Neural cell (in vitro differentiated cells): Measurements from ENCODE around the gene UBE2I.

Experiments
- EP300 ChIP-seq: fragments of 450-650 bp; conservative IDR thresholded peaks from 2 replicates; pipeline ENCODE4 v1.6.1; 2014; ENCODE audit warnings: antibody characterized with exemption, mild to moderate bottlenecking, moderate library complexity; ENCODE audit not compliant: poor library complexity, severe bottlenecking
- TF ChIP-seq, protein P1 (sequence below): fragments of 450-650 bp; IDR thresholded peaks from 2 replicates; pipeline ENCODE4 v1.5.1; 2014; ENCODE audit warnings: antibody characterized with exemption, mild to moderate bottlenecking, moderate library complexity; ENCODE audit not compliant: poor library complexity, severe bottlenecking

- no peak for TF ChIP-seq EP300
- TF ChIP-seq, protein P1, sequence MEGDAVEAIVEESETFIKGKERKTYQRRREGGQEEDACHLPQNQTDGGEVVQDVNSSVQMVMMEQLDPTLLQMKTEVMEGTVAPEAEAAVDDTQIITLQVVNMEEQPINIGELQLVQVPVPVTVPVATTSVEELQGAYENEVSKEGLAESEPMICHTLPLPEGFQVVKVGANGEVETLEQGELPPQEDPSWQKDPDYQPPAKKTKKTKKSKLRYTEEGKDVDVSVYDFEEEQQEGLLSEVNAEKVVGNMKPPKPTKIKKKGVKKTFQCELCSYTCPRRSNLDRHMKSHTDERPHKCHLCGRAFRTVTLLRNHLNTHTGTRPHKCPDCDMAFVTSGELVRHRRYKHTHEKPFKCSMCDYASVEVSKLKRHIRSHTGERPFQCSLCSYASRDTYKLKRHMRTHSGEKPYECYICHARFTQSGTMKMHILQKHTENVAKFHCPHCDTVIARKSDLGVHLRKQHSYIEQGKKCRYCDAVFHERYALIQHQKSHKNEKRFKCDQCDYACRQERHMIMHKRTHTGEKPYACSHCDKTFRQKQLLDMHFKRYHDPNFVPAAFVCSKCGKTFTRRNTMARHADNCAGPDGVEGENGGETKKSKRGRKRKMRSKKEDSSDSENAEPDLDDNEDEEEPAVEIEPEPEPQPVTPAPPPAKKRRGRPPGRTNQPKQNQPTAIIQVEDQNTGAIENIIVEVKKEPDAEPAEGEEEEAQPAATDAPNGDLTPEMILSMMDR: no peak
Measured at GRCh38 chr16:1261131-1261892, 48.1 kb upstream of the UBE2I start.
